HG03064 (cell line): ENCODE data around the gene IQGAP2.
"Not testable (repeated sequence)": the region's sequence is repeated elsewhere in the genome, so short reads cannot be mapped to it uniquely, and the experiment has no call there.

ENCODE experiments used
- ATAC-seq: cut with Tn5 transposase; IDR thresholded peaks from one replicate; pipeline ENCODE4 v1.9.1; 2021; ENCODE audit warnings: low read depth; ENCODE audit not compliant: unreplicated experiment

The IQGAP2 gene

DNA sequence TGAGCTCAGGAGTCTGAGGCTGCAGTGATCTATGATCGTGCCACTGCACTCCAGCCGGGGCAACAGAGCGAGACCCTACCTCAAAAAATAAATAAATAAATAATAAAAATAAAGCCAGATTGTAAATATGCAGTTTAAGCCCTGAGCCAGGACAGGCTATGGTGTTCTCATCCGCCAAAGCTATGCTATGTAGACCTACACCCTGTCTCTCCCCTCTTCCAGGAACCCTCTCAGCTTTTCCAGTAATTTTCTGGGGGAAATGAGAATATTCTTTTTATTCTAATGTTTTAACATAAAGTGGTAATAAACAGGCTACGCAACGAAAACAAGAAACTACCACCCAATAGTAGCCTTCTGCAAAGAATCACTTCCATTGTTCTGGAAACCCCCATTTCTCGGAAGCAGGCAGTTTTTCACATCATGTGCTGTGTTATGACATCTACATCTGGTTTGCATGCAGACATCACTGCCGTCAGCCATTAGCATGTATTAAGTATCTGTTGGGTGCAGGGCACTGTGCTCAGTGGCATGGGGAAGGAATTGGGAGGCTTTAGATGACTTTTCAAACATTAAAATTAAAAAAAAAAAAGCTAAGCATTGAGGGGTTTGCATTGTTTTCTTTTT lies 274.9 kb downstream of the IQGAP2 start:
- no peak for ATAC-seq

DNA sequence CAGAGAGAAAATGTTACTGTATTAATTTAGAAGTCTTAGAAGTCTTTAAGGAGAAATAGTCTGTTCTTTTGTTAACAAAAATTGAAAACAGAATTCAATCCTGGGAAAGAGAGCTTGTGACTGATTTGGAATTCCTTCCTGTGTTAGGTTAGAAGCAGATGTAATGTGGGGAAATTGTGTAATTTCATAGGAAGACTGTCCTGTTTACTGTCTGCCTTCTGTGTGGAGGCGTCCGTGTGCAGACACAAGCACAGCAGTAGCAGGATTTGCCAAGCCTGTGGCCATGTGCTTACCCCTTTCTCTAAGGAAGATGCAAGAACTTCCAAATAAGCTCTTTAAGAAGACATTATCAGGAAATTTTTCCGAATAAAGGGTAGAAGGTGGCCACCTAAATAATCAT lies 276.1 kb downstream of the IQGAP2 start:
- ATAC-seq = no peak

DNA sequence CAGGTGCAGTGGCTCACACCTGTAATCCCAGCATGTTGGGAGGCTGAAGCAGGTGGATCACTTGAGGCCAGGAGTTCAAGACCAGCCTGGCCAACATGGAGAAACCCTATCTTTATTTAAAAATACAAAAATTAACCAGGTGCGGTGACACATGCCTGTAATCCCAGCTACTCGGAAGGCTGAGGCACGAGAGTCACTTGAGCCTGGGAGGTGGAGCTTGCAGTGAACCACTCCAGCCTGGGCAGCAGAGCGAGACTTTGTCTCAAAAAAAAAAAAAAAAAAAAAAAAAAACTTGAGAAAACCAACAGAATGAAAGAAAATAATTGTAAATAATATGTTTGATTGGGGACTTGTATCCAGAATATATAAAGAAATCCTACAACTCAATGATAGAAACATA lies 277.7 kb downstream of the IQGAP2 start:
- not testable (repeated sequence) for ATAC-seq

DNA sequence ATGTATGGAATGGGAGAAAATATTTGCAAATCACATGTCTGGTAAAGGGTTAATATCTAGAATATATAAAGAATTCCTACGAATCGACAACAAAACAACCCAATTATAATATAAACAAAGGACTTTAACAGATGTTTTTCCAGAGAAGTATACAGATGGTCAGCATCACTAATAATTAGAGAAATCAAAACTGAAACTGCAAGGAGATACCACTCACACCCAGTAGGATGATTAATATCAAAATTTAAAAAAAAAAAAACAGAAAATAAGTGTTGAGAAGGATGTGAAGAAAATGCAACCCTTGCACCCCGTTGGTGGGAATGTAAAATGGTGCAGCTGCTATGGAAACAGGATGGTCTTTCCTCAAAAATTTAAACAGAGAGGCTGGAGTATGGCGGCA lies 278.2 kb downstream of the IQGAP2 start:
- ATAC-seq = no peak

DNA sequence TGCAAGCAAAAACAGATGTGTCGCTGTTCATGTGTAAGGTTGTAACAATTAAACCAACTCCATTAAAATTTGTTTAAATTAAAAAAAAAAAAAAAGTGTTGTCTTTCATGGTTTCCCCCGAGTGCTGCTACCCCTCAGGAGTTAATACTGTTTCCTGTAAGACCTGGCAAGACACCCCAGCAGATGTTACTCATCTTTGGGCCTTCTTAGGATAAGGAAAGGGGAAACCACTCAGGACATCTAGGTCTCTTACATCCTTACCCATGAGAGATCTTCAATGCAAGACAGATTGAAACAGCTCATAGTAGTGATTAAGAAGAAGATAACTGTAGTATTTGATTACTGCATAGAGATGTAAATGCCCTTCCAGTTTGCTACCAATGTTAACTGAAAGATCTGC lies 279.3 kb downstream of the IQGAP2 start:
- no peak for ATAC-seq

DNA sequence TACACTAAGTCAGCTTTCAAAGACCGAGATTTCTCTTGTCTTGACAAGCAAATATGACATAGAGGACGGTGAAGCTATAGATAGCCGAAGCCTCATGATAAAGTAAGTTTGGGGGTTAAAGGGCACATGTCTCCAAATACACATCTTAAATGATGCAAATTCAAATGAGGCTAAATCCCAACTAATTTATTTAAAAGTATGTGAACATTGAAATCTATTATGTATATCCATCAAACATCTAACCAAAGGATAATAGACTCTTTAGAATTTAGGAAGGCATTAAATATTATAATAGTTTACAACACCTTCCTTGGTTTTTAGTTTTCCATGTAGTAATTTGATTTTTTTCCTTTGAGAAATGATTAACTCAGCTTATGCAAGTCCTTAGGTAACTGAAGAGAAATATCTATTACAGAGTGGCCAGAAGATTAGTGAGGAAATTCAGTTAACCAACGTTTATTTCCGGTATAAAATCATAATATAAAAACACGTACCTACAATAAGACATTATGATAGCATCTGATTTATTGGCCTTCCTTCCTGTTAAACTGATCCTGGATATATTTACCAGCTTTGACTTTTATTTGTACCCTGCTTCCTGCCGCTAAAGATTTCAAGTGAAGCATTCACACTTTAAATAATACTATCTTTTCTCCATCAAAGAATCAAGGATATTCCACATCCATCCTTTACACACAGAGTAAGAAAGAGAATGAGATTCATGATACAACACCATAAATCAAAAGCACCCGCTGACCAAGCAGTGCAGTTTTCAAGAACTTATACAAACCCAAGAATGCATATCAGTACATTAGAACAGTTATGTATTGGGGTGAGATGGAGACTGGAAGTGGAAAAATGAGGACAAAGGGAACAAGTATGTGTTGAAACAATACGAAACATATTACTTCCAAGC lies 281.0 kb downstream of the IQGAP2 start:
- no peak for ATAC-seq

DNA sequence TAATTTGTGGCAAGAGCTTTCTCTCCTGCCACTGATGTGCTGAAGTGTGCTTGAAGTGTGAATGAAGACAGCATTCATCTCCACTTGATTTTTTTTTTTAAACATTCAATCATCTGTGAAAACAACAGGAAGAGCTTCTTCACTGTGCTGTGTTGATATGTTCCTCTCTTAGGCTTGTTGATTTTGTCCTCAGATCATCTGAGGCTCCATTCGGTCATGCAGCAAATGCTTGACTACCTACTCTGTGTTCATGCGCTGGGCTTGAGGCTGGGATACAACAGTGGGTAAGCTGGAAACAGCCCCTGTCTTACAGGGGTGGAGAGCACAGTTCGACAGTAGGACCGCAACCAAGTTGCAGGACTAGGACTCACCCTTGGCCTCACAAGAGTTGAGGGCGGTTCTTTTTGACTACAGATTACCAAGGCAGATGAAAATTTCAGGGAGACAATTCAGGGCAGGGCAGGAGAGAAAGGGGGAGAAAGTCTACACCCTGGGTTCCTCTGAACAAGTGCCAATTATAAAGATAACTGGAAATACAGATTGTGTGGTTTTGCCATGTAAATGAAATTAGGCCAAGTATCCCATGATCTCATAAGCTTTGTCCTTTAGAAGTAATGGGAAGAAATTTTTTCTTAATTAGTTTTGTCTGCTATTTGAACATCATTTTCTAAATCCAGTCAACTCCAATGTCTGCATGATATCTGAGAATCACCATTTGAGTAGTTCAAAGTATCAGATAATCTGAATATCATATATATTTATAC lies 281.9 kb downstream of the IQGAP2 start:
- ATAC-seq = no peak

DNA sequence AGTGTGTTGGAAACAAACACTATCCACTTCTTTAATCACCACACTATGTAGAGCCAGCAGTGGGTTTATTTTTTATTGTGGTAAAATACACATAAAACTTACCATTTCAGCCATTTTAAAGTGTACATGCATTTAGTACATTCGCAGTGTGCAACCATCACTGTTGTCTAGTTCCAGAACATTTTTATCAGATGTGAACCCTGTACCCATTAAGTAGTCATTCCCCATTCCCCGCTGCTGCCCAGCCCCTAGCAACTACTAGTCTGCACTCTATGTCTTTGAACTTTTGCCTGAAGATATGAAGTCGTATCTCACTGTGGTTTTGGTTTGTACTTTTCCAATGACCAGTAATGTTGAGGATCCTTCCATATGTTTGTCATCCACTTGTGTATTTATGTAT lies 282.6 kb downstream of the IQGAP2 start:
- ATAC-seq = no peak

DNA sequence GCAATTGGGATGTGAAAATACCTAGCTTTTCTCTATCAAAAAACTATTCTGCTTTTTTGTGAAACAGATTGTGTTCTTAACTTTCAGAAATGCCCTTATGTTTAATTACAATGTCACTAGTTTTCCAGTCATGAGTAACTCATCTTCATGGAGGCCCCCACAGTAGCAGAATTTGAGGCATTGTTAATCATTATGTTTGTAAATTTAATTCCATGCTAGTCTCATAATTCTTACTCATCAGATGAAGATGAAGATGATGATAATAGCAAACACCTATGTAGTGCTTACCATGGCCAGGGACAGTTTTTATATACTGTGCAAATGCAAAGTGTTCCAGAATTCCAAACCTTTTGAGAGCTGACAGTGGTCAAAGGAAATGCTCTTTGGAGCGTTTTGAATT lies 285.1 kb downstream of the IQGAP2 start:
- ATAC-seq = no peak

DNA sequence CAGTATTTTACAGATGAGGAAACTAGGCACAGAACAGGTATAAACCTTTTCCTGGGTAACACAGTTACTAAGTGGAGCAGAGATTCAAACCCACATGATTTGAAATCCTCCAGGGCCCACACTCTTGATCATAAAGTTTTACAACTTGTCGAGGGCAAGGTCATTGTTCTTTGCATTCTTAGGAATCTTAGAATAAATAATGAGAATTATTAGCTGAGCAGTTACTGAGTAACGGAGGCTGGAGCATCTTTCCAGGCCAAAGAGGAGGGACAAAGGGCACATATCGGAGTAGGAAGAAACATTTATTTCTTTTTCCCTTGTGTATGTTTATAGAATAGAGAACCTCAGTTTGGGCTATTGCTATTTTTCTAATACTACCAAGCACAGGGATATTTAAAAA lies 285.8 kb downstream of the IQGAP2 start:
- ATAC-seq = no peak

DNA sequence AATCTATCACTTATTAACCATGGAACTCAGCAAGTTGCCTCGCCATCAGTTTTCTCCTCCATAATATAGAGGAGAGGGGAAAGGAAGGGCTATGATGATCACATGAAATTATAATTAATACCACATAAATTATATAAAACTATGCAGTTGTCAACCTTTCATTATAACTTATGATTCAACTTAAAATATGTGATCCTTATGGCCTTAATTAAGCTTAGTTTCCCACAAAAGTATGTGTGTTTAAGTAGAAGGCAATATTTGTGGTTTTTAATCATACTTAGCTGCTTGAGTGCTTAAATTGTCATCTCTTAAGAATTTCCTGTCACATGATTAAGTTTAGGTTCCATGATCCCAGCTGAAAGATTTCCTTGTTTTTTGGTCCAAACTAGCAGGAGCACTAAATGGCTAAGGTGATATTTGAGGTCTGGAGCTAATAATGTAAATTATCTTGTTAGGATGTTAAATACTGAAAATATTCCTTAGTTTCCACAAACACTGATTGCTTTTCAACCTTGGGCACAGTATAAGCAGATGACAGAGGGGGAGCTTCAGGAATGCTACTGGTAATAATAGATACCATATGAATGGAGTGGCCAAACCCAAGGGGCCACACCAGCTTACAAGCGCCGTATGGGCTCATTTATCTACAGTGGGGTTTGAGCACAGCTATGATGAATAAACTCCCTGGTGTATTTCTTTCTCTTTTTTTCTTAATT lies 286.4 kb downstream of the IQGAP2 start:
- no peak for ATAC-seq

DNA sequence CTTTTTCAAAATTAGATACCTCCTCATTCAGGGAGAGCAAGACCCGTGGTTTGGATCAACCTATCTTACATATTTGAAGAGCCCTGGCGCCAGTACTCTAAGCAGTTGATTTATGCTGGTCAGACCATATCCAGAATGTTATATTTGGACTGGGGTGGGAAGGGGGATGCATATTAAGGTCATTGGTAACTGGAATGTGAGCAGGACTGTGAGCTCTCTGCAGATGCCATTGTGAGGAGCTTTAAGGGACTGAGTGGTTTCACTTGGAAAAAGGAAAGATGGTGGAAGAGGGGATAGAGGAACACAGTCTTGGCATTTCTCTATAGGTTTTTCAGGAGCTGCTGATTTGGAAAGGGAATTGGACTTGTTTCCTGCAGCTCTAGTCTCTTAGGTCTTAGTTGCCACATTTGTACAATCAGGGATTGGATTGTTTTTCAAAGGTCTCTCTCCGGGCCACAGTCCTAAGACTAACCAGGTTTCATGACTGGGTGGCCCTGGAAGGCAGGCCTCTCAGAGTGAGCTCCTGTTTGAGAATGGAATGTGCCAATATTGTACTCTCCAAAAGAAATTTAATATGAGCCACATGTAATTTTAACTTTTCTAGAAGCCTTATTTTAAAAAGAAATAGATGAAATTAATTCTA lies 287.1 kb downstream of the IQGAP2 start:
- ATAC-seq = no peak

DNA sequence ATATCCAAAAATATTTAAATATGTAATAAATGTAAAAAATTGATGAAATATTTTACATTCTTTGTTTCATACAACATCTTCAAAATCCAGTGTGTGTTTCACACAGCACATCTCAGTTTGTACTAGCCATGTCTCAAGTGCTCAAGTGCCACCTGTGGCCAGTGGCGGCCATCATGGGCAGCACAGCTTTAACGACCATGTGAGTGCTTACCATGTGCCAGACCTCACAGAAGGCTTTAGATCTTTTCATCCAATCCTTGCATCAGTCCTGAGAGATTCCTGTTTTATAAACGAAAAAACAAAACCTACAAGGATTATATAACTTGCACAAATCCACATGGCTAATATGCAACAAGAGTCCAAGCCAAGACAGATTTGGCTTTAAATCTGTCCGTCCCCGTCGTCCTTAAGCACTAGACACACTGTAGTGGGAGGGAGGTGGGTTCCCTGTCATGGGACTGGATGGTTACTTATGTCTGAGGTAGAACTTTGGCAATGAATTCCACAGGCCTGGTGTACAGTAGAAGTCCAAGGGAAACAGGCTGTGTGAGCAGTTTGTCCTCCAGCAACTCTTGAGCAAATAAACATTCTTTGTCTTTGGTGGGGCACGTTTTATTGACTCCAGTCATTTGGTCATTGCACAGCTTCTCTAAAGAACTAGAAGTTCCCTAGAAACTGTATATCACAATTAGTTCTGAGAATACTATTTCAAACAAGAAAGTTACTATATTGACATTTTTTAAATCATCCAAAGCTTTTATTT lies 287.8 kb downstream of the IQGAP2 start:
- no peak for ATAC-seq

DNA sequence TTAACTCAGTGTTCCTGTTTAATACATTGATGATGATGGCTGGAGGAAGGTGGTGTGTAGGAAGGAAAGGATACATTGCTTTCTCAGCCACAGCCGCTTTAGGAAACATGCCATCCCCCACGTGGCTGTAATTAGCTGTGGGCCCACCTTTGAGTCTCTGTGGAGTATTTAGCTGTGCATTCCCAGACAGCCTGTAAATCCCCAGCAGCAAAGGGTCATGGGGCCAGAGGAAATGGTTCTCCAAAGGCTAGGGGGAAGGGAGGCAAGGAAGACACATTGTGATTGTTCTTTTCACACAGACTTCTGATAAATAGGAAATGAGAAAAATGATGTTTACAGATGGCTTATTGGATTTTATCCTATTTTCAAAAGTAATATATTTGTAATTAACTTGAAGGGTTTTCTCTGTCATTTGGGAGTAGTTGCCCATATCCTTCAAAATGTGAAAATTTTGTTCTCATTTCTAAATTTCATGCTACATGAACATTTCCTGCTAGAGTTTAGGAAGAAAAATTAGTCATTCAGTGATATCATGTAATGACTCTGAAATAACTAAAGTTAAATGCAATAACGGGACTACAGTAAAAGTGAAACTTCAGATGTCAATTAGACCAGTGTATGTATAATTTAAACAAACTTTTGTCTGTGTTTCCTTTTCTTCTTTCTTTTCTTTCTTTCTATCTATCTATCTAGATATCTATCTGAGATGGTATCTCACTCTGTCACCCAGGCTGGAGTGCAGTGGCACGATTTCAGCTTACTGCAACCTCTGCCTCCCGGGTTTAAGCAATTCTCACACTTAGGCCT lies 288.6 kb downstream of the IQGAP2 start:
- ATAC-seq = no peak

DNA sequence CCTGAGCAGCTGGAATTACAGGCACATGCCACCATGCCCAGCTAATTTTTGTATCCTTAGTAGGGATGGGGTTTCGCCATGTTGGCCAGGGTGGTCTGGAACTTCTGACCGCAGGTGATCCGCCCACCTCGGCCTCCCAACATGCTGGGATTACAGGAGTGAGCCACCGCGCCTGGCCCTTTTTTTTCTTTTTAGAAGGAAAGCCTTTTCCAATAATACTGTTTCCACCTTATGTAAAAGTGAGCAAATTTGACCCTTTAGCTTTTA lies 289.1 kb downstream of the IQGAP2 start:
- ATAC-seq = no peak

DNA sequence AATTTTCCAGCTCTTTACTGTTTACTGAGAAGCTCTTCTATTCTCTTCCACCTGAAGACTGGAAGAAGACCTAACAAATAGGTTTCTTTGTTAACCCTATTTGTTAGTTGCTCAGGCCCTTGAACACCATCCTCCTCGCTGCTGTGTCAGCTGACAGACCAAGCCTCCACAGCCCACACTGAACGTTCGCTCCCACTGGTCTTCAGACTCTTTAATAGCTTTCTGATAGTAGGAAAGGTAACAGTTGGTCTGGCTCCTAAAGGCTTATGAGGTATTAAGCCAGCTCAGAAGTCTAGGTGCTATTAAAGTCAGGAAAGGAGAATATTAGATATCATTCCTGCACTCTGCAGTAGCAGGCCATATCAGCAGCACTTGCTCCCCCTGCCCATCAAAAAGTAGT lies 289.6 kb downstream of the IQGAP2 start:
- ATAC-seq = no peak

DNA sequence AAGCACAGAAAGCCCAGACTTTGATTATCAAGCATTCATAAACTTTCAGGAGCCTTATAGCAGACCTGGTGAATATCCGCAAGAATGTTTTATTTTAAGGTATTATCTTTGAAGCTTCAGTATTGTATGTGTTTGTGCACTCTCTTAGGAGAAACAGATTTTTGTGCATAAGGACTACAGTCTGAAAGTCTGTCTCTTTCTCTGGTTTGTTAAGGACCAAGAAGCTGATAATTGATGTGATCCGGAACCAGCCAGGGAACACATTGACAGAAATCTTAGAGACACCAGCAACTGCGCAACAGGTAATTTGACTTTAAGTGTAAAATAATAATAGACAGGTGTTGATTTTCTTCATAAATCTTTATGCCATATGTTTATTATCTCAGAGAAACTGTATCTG lies 290.1 kb downstream of the IQGAP2 start:
- no peak for ATAC-seq

DNA sequence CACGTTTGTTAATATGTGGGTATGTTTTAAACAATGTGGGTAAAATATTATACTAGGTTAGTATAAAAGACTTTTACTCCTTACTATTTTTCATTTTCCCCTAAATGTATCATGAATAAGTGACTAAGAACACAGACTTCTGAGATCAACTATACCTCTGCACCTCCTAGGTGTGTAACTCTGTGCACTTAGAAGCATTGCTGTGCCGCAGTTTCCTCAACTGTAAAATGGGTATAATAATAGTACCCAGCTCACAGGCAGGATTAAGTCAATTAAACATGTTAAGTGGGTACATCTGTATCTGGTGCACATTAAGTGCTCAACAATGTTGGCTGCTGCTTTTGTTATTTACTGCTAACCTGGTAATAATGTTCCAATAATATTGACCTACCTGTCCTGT lies 291.2 kb downstream of the IQGAP2 start:
- ATAC-seq = no peak

DNA sequence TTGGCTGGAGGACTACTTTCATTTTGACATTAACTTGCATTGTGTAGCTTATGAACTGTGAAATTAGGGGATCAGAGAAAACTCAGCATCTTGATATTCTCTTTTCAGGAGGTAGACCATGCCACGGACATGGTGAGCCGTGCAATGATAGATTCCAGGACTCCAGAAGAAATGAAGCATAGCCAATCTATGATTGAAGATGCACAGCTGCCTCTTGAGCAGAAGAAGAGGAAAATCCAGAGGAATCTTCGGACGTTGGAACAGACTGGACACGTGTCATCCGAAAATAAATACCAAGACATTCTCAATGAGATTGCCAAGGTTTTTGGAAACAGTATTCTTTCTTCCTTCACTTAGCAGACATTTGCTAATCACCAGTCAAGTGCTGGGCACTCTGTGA lies 292.3 kb downstream of the IQGAP2 start:
- no peak for ATAC-seq
